ENCODE measurements around the gene DYNC1I2.
A peak's percentile ranks its signal among the peaks of the same experiment; 100 is the strongest.
"Not testable (repeated sequence)": the region's sequence is repeated elsewhere in the genome, so short reads cannot be mapped to it uniquely, and the experiment has no call there.

Gene DYNC1I2

DNA sequence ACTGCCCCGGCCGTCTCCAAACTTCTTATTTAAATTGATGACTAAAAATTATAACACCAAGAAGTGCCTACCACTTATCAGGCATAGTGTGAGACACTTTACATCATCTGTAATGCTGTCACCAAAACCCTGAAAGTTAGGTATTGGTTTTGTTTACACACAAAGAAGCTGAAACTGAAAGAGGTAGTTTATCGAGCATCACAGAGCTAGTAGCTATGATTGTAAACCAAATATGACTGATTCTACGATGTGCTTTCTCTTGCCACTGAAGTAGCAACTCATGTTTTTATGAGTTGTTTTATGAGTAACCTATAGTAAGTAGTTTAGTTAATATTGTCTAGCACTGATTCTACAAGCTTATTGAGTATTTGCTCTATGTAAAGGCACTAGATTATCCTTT lies 31.5 kb downstream of the DYNC1I2 start:
- peak; percentile 64 for DNase-seq

DNA sequence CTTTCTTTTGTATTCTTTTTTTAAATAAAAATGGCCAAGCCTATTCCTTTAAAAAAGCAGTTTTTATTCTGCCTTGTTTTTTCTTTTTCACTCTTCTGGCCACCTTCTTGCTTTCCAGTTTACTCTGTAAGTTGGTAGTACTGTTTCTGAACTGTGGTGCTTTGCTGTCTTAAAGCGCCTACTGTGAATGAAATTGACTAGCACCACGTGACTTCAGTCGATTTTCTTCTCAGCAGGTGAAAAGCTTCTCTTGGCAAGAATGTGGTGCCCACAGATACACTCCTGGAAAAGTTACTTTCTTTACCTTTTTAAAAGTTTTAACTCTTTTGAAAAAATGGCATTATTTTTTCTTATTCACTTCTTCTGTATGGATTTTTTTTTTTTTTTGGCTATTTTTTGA lies 32.4 kb downstream of the DYNC1I2 start:
- DNase-seq, result no peak

DNA sequence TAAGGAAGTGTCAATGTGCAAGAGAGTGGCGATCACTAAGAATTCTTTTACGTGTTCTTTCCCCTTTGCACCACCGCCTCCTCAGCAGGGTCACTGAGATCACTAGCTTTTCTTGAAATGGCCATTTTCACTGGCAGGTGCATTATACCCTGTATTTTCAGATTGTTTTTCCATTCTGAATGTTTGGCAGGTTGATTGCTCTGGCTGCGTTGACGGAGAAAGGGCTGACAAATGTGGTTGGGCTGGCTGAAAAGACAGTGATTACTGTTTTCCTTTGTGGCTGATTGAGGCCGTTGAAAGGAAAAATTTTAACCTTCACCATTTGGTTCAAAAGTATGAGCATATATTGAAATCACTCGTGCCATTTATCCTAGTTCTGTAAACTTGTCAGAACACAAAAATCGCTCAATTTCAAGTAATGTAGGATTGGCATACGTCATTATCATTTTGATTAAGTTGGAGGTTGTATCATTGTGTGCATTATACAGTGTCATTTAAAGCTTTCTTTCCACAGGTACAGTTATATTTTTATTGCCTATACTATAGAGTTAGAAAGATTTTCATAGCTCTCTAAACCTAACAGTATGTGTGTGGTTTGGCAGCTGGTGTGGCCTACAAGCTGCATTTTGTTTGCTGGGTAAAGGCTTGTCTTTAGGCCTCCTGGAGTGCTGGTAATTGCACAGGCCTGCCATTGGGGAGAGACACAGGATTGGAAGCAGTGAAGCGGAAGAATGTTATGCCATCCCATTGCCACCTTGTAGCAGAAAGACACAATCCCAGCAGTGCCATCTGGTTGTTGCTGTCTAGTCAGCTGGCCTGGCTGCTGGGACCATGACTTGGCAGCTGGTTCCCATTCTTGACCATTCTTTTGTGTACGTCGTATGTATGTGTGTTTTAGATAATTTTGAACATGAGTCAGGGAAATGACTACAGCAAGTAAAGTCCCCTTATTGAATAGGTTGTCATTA lies 36.7 kb downstream of the DYNC1I2 start:
- no peak for DNase-seq

DNA sequence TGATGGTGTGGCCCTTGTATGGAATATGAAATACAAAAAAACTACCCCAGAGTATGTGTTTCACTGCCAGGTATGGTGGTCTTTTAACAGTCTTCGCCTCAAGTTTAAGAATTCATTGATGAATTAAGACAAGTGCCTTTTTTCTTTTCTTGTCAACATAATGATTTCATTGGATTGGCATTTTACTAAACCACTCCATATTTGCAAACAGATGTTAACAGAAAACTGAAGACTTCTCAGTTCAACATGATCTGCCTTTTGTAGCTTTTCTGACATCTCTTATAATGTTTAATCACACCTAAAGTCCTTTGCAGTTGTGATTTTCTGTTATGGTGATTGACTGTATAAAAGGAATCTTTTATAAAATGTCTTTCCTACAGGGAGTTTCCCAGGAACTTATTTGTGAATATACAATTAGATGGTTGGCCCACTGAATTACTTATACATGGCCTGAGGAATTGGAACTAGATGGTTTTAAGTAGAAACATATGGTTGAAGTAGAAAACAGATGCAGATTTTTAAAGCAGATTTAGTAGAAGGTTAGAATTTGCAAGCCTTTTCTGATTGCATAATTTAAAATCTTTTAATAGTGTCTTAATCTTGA lies 39.7 kb downstream of the DYNC1I2 start:
- no peak for DNase-seq

DNA sequence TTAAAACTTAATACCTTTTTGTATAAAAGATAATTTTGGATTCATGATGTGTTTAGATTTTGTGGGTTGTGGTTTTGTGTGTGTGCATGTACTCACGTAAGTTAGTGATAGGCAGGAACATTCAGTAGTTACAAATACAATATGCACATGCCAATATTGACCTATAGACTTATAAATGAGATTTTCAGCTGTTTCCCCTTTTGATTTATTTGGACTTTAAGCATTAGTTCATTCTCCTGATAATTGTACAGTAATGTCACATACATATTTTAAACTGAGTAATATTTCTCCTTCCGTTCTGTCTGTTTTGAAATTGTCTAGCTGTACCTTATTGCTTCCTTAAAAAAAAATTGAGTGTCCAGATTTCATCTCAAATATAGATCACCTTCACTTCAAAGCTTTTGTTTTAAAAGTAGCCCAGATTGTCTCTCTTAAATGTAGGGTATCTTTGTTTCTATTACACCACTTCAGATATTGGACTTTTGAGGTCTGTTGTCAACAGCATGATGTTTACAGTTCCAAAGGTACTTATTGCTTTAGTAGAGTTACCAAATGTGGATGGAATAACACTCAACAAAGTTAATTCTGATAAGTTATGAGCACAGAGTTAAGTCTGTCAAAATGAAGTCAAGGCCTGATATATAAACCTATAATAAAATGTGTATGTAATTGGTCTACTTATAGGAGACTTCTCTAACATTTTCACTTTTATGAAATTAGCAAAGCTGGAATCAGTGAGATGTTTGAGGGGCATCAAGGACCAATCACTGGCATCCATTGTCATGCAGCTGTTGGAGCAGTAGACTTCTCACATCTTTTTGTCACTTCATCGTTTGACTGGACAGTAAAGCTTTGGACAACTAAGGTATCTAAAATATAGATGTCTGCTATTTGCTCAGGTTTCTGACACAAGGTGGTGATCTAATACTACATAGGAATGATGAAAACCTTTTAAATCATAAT lies 42.0 kb downstream of the DYNC1I2 start:
- DNase-seq, result no peak

DNA sequence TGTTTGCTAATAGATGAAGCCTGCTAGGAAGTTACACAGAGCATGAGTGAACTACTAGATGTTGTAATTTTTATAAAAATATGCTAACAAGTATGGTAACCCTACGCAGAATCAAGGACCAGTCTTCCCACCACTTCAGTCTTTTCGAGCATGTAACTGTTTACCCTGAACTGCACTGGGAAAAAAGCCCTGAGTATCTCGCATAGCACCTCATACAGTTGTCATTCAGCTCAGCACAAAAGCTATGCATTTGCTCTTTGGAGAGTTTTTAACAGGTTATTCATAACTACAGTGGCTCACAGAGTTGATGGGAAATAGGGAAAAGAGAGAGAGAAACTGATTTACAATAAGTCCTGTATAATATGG lies 42.7 kb downstream of the DYNC1I2 start:
- DNase-seq, result no peak

DNA sequence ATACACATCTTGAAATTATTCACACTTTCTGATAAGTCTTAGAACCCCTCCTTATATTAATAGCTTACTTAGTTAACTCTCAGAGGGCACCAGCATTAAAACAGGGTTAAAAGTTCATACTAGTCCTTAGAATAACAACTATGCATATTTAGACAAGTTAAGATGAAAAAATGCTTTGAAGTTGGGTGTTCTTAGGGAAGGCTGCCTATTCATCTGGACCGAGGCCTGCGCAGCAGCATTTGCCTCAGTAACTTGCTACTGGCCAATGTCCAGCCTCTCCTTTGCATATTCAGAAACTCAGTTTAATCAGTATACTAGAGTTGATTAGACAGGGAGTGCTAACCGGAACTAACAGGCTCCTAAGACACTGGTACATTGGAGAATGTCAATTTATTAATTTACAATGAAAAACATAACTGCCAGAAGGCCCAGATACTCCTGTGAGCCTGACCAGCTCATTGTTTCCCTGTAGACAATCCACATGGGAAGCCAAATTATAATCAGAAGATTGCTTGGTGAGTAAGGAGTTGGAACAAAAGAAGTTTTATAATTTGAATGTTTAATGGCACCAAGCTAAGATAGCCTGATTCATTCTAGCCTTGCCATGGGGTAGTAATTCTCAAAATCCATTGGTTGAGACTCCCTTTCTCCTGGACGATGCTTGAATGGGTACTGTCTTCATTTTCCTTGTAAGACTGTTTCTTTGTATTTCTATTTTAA lies 48.9 kb downstream of the DYNC1I2 start:
- DNase-seq, result no peak

DNA sequence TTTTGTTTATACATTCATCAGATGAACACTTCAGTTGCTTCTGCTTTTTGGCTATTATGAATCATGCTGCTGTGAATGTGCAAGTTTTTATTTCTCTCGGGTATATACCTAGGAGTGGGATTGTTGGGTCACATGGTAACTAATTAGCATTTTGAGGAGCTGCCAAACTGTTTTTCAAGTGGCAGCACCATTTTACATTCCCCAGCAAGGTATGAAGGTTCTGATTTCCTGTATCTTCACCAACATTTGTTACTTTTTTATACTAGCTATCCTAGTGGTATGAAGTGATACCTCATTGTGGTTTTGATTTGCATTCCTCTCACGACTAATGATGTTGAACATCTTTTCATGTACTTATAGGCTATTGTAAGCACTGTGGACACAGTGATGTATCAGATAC lies 53.9 kb downstream of the DYNC1I2 start:
- DNase-seq, result no peak

DNA sequence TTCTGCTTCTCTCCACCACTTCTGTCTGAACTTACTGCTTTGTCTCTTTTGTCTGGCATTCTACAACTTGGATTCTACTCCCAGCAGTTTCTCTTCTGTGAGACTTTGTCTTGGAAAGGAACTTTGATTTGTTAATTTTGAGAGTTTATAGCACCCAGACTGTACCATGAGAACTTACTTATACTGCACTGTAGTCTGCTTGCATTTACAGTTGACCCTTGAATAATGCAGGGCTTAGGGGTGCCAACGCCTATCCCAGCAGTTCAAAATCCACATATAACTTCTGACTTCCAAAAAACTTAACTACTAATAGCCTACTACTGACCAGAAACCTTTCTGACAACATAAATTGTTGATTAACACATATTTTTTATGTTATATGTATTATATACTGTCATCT lies 55.5 kb downstream of the DYNC1I2 start:
- DNase-seq, result no peak

DNA sequence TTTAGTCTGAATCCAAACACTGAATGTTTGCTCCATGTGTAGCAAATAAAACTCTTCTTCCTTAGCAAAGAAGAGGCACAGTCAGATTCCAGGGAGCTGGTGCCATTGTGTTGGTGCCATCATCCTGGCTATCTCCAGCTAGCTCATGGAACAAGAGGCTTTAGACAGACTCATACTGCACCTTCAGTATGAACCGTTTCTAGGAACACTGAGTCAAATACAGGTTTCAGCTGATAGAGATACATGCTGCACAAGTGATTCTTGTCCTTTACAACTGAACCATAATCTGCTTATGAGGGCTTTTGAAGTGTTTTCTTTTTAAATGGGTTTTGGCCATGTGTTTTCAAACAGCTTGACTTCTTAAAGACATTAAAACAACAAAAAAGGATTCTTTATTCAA lies 57.9 kb downstream of the DYNC1I2 start:
- peak; percentile 44 for DNase-seq

DNA sequence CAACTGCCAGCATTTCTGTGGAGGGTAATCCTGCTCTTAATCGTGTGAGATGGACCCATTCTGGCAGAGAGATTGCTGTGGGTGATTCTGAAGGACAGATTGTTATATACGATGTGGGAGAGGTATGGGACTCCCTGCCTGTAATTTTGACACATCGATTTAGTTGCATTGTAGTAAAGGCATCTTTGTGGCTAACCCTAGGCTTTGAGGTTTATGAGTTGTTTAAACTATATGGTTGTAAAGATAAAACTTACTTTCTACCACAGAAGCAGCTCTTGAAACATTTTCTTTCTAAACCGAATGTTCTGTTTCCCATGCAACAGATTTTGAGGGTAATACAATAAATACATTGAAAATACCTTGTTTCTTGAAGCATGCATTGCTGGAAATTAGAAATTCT lies 58.5 kb downstream of the DYNC1I2 start:
- DNase-seq, result no peak

DNA sequence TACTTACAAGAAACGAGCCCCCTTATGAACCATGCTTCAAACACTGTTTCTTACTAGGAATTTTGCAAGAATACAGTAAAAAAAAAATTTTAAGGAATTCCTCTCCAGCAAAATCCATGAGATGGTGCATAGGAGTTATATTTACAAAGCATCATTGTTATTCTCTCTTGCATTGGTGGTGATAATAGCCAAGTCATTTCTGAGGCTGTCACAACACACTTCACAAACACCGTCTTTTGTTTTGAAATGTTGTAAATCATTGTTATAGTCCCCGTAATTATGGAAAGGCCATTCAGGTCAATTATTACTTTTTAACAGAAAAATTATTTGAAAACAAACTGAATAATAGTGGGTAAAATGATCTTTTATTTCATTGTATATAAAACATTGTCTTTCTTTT lies 60.1 kb downstream of the DYNC1I2 start:
- DNase-seq, result no peak

DNA sequence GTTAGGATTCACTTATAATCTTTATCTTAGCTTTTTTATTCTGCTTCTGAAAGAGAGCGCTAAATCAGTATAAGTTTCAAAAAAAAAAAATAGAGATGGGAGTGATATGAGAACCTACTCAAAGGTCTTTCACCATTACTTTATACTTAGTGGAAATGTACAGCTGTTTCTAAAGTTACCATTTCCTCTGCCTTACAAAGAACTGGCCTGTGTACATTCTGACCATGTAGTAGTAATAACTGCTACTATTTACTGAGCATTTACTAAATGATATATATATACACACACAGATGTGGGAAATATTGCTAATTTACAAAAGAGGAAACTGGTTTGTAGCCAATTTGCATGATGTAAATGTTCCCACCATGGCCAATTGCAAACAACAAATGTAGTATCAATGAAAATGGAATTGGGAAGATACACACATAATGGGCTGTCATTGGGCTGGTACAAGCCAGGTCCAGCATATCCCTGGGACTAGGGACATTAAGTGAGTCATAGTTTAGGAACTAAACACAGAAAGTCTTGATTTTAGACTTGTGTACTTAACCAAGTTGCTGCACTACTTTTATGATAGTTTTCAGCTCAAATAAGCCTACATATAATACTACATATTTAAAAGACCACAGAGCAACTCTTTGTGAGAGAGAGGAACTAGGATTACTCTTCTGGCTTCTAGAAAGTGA lies 67.1 kb downstream of the DYNC1I2 start:
- no peak for DNase-seq

DNA sequence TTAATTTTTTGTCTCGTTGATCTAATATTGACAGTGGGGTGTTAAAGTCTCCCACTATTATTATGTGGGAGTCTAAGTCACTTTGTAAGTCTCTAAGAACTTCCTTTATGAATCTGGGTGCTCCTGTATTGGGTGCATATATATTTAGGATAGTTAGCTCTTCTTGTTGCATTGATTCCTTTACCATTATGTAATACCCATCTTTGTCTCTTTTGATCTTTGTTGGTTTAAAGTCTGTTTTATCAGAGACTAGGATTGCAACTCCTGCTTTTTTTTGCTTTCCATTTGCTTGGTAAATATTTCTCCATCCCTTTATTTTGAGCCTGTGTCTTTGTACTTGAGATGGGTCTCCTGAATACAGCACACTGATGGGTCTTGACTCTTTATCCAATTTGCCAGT lies 71.5 kb downstream of the DYNC1I2 start:
- not testable (repeated sequence) for DNase-seq

DNA sequence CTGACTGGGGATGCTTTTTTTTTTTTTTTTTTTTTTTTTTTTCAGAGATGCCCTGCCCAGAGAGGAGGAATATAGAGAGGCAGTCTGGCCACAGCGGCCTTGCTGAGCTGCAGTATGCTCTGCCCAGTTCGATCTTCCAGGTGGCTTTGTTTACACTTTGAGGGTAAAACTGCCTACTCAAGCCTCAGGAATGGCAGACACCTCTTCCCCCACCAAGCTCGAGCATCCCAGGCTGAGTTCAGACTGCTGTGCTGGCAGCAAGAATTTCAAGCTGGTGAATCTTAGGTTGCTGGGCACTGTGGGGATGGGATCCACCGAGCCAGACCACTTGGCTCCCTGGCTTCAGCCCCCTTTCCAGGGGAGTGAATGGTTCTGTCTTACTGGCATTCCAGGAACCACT lies 73.9 kb downstream of the DYNC1I2 start:
- DNase-seq, result not testable (repeated sequence)

DNA sequence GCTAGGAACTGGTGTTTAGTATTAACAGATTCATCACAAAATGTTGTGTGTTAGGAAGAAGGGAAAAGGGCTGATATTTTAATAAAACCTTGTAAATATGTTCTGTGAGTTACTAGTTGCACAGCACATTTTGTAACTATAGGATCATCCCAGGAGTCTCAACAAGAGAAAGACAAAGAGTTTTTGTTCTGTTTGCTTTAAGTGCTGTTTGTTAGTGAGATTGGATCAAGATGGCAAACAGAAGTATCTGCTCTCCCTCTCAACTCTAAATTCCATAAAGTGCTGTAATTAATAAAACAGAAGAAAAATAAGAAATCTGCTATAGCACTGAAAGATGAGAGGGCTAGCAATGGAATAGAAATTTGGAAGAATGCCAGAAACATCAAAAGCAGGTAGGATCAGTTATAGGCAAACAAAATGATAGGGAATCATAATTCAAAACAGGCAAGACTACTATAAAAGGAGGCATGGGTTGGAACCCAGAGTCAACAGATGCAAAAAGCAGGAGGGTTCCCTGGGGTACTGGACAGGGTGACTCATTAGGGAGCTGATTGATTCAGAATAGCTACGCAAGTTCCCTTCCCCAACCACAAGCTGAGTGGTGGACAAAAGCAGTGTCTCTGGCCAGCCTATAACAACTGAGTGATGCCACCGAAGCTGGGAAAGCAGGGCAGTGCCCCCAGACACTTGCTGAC lies 75.8 kb downstream of the DYNC1I2 start:
- DNase-seq, result no peak

DNA sequence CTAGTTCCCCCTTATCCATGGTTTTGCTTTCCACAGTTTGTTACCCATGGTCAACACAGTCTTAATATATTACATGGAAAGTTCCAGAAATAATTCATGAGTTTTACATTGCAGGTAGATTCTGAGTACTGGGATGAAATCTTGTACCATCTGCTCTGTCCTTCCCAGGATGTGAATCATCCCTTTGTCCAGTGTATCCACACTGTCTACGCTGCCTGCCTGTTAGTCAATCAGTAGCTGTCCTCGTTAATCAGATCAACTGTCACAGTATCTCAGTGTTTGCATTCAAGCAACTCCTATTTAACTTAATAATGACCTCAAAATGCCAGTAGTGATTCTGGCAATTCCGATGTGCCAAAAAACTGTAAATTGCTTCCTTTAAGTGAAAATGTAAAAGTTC lies 76.3 kb downstream of the DYNC1I2 start:
- no peak for DNase-seq

DNA sequence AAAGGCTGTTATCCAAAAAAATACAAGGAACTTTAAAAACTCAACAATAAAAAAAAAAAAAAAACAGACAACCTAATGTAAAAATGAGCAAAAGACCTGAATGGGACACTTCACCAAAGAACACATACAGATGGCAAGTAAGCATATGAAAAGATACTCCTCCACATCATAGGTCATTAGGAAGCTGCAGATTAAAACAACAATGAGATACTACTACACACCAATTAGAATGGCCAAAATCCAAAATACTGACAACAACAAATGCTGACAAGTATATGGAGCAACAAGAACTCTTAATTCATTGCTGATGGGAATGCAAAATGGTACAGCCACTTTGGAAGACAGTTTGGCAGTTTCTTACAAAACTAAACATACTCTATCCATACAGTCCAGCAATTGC lies 84.2 kb downstream of the DYNC1I2 start:
- no peak for DNase-seq

DNA sequence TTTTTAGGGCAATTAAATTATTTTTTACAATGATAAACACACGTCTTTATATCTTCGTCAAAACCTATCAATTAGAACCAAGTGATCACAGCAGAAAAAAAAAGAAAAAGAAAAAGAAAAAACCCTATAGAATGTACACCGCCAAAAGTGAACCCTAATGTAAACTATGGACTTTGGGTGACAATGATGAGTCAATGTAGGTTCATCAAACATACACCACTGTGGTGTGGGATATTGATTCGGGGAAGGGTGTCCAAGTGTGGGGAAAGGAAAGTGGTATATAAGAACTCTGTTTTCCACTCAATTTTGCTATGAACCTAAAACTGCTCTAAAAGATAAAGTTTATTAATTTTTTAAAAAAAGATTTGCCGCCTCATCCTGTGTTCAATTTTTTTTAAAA lies 85.1 kb downstream of the DYNC1I2 start:
- DNase-seq, result no peak

DNA sequence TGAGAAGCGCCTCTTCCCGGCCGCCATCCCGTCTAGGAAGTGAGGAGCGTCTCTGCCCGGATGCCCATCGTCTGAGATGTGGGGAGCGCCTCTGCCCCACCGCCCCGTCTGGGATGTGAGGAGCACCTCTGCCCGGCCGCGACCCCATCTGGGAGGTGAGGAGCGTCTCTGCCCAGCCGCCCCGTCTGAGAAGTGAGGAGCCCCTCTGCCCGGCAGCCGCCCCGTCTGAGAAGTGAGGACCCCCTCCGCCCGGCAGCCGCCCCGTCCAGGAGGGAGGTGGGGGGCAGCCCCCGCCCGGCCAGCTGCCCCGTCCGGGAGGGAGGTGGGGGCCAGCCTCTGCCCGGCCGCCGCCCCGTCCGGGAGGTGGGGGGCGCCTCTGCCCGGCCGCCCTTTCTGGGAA lies 87.3 kb downstream of the DYNC1I2 start:
- not testable (repeated sequence) for DNase-seq

DNA sequence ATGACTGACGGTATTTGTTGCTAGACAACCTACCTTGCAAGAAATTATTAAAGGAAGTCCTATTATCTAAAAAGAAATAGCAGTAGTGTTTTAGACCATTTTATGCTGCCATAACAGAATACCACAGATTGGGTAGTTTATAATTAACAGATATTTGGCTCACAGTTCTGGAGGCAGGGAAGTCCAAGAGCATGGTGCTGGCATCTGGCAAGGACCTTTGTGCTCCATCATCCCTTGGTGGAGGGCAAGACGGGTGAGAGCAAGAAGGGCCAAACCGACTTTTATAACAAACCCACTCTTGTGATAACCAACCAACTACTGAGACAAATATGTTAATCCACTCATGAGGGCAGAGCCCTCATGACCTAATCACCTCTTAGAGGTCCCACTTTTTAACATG lies 91.2 kb downstream of the DYNC1I2 start:
- DNase-seq, result no peak

All from activated CD4-positive, alpha-beta T cell treated with anti-CD3 and anti-CD28 coated beads, Interleukin-10, Interleukin-2, amounts not matched to agents 100 ng/mL and 50 ng/mL, durations not matched to agents 16 hours and 8 hours (primary cell).